Ovary (tissue), 9 donors: ENCODE data around the gene WDR93. TPM values are rescaled to one million over a fixed set of nuclear protein-coding genes. Genes with fewer than 3 reads are reported as not detected.

Source experiments
- DNase-seq, 5 donors: peaks; one replicate each; pipeline ENCODE4 v3.0.0-alpha.2; 2019 to 2020
- H3K27ac ChIP-seq, 2 donors: fragments of 200-600 bp; one replicate each; pipeline versions ENCODE4 v1.5.1 to v1.8.0; 2019 to 2022
- H3K27me3 ChIP-seq: fragments of 200-600 bp; one replicate; pipeline ENCODE4 v1.8.0; 2022
- H3K36me3 ChIP-seq: fragments of 200-600 bp; sonication (generic); one replicate; pipeline ENCODE4 v1.5.1; 2019
- H3K4me1 ChIP-seq: one replicate; pipeline ENCODE4 v1.8.1; 2013; ENCODE audit warnings: mild to moderate bottlenecking, moderate library complexity; ENCODE audit not compliant: insufficient read depth
- H3K4me3 ChIP-seq: fragments of 200-600 bp; sonication (generic); one replicate; pipeline ENCODE4 v1.5.1; 2017
- H3K9me3 ChIP-seq, 2 donors: fragments of 200-600 bp in 1 of 2; sonication (generic) in 1 of 2; one replicate each; pipeline versions ENCODE4 v1.5.1 to v1.8.1; 2013 to 2019; ENCODE audit warnings: mild to moderate bottlenecking in 1 of 2, moderate library complexity in 1 of 2
- CTCF ChIP-seq, 3 donors: fragments of 450-650 bp in 2 of 3; fragments of 200-600 bp in 1 of 3; IDR thresholded peaks; one replicate each; pipeline versions ENCODE4 v1.5.1 to v1.8.0; 2016 to 2022; ENCODE audit warnings: antibody characterized with exemption in 3 of 3, mild to moderate bottlenecking in 1 of 3
- EP300 ChIP-seq: sonication (generic); formaldehyde crosslinking; IDR thresholded peaks from one replicate; pipeline ENCODE4 v1.6.1; 2017; ENCODE audit warnings: antibody characterized with exemption
- POLR2A ChIP-seq: fragments of 450-650 bp; IDR thresholded peaks from one replicate; pipeline ENCODE4 v1.6.1; 2017; ENCODE audit warnings: antibody characterized with exemption, mild to moderate bottlenecking, moderate library complexity
- WGBS, 3 donors: extraction: QIAGEN DNeasy Blood & Tissue Kit in 1 of 3; methylation state at CpG; one replicate each; pipeline versions ENCODE4 v1.1.5 to v1.1.7; 2013 to 2017; 5-methylcytosine and 5-hydroxymethylcytosine counted together
- intact Hi-C, 4 donors: fragments of 100-400 bp; cut with DNase I; formaldehyde crosslinking; loops; one replicate each; pipeline versions ENCODE4 v1.11.0 to v1.15.1; 2022 to 2023
- polyA plus RNA-seq, 2 donors: library from polyadenylated mRNA; stranded (reverse); fragments of 200-250 nt in 1 of 2; fragments of 350-450 nt in 1 of 2; fragmentation: Illumina TruSeq in 1 of 2; extraction: RNeasy Lipid Tissue Mini Kit (QIAGEN cat#74804) in 1 of 2; gene quantifications; one replicate each; pipeline ENCODE4 v1.2.3, GENCODE V29; 2013 to 2014
- total RNA-seq, 7 donors: library from RNA; depleted of rRNA in 2 of 7; stranded (reverse); fragments of >200 nt in 2 of 7; fragmentation: NEBNext Ultra II Directional in 3 of 7; extraction: Animal tissue kit (Norgen Biotek cat#: 25700) in 3 of 7; gene quantifications; one replicate each; pipeline versions ENCODE4 v1.1.0 to v1.2.4, GENCODE V29; 2016 to 2023
- donor health status: DM: no; HTN: no; CAD: no; lungs with moderate emphysema.
- donor health status: DM: no; HTN: no; CAD: no.
- donor health status: Bipolar disorder and iron deficiency.
- donor health status: DM: yes; HTN: yes; CAD: no.
- donor health status: DM: no; HTN: no; CAD: no.
- donor health status: DM: yes; HTN: yes; CAD: no.

Gene WDR93
- total and polyA plus RNA-seq, 9 donors: 0.23 to 3.2 (median 0.46) TPM; not detected in 1

GRCh38 chr15:89666858-89667705, 23.5 kb upstream of the WDR93 start:
- TF ChIP-seq CTCF (IDR thresholded peaks at IDR 0.05): no peak
- TF ChIP-seq EP300: no peak
- no peak for TF ChIP-seq POLR2A
- peaks cover 9% of the 10 kb centered on the region for H3K4me1 ChIP-seq
- peak in 1 of 5 donors; percentile 32 for DNase-seq
- H3K9me3 ChIP-seq: no peaks in the 10 kb centered on the region
- peak overlapping the region in 1 of 2 donors; percentile 96 for H3K27ac ChIP-seq
- no peaks in the 10 kb centered on the region for H3K36me3 ChIP-seq
- H3K4me3 ChIP-seq: no peak overlapping the region
- intact Hi-C loops: no loop called here
- H3K27me3 ChIP-seq: no peaks in the 10 kb centered on the region
- 77 to 83% (median 82%) methylated on average over 13 of the region's 13 CpGs for WGBS, 3 donors

- WGBS, 3 donors: 92 to 95% (median 92%) methylated on average over 7 of the region's 7 CpGs
- Histone ChIP-seq H3K4me3 (no peak overlapping the region), H3K27ac (no peak overlapping the region), H3K9me3 (no peaks in the 10 kb centered on the region), H3K27me3 (no peaks in the 10 kb centered on the region), H3K4me1 (peaks cover 13% of the 10 kb centered on the region), H3K36me3 (no peaks in the 10 kb centered on the region)
- TF ChIP-seq EP300 (no peak), POLR2A (no peak), CTCF (IDR thresholded peaks at IDR 0.05) (no peak)
- no peak for DNase-seq
- intact Hi-C loops: no loop called here
Measured at GRCh38 chr15:89667706-89667960, 23.0 kb upstream of the WDR93 start.

- no peak for TF ChIP-seq EP300
- TF ChIP-seq POLR2A: no peak
- no peak for TF ChIP-seq CTCF (IDR thresholded peaks at IDR 0.05)
- Histone ChIP-seq H3K27ac (no peak overlapping the region), H3K27me3 (no peaks in the 10 kb centered on the region), H3K36me3 (no peaks in the 10 kb centered on the region), H3K4me3 (no peak overlapping the region), H3K9me3 (no peaks in the 10 kb centered on the region), H3K4me1 (peaks cover 12% of the 10 kb centered on the region)
- intact Hi-C loops: no loop called here
- 92 to 95% (median 94%) methylated on average over 3 of the region's 3 CpGs for WGBS, 3 donors
- no peak for DNase-seq
Measured at GRCh38 chr15:89668171-89668570, 22.4 kb upstream of the WDR93 start.

- Histone ChIP-seq H3K9me3 (no peaks in the 10 kb centered on the region), H3K4me3 (no peak overlapping the region), H3K36me3 (no peaks in the 10 kb centered on the region), H3K4me1 (peaks cover 11% of the 10 kb centered on the region), H3K27ac (no peak overlapping the region), H3K27me3 (no peaks in the 10 kb centered on the region)
- TF ChIP-seq CTCF (IDR thresholded peaks at IDR 0.05) (no peak), POLR2A (no peak), EP300 (no peak)
- intact Hi-C loops: no loop called here
- DNase-seq: no peak
- WGBS, 3 donors: 72 to 81% (median 80%) methylated on average over 8 to 9 of the region's 9 CpGs
Measured at GRCh38 chr15:89669309-89669865, 21.2 kb upstream of the WDR93 start.
